SK-MEL-5 (cell line): ENCODE results near the gene RAB36. TPM values are rescaled to one million over a fixed set of nuclear protein-coding genes. Genes with fewer than 3 reads are reported as not detected.
"Not testable (repeated sequence)": the region's sequence is repeated elsewhere in the genome, so short reads cannot be mapped to it uniquely, and the experiment has no call there.

Source experiments
- DNase-seq: peaks from one replicate; pipeline ENCODE4 v3.0.0-alpha.2; 2016; ENCODE audit warnings: low read depth, low spot score
- in situ Hi-C: cut with HindIII; loops from 2 replicates; pipeline ENCODE4 v1.10.0; 2016; ENCODE audit warnings: low sequenced_read_pairs, high pct_unique_total_duplicates, low pct_unique_long_range_greater_than_20kb
- total RNA-seq: library from RNA; depleted of rRNA; stranded (reverse); fragments of >200 nt; shearing (Covaris generic); gene quantifications from 2 replicates; pipeline ENCODE4 v1.2.3, GENCODE V29; 2014

The RAB36 gene
- total RNA-seq, 1 experiment from 2014 or later: 0.37 TPM

- peak; percentile 78 for DNase-seq
- in situ Hi-C loops: no loop called here
These were observed 16.8 kb upstream of the RAB36 start for GRCh38 chr22:23128269-23129108.

- in situ Hi-C loops: no loop called here
- no peak for DNase-seq
These were observed 16.1 kb upstream of the RAB36 start for GRCh38 chr22:23129149-23129548.

GRCh38 chr22:23130697-23131096, 14.6 kb upstream of the RAB36 start:
- no peak for DNase-seq
- in situ Hi-C loops: no loop called here

- DNase-seq: no peak
- in situ Hi-C loops: no loop called here
These were observed 13.3 kb upstream of the RAB36 start for GRCh38 chr22:23131931-23132330.

- in situ Hi-C loops: no loop called here
- no peak for DNase-seq
These were observed 12.7 kb upstream of the RAB36 start for GRCh38 chr22:23132376-23133091.

GRCh38 chr22:23133922-23134321, 11.4 kb upstream of the RAB36 start:
- no peak for DNase-seq
- in situ Hi-C loops: no loop called here

GRCh38 chr22:23136991-23137390, 8.3 kb upstream of the RAB36 start:
- DNase-seq, in situ Hi-C loops: not testable (repeated sequence)

- in situ Hi-C loops: no loop called here
- DNase-seq: no peak
These were observed 7.8 kb upstream of the RAB36 start for GRCh38 chr22:23137468-23137867.

GRCh38 chr22:23137905-23138561, 7.2 kb upstream of the RAB36 start:
- DNase-seq: no peak
- in situ Hi-C loops: no loop called here

GRCh38 chr22:23138584-23139435, 6.5 kb upstream of the RAB36 start:
- DNase-seq: no peak
- in situ Hi-C loops: no loop called here

- in situ Hi-C loops: no loop called here
- DNase-seq: no peak
These were observed 4.9 kb upstream of the RAB36 start for GRCh38 chr22:23140385-23140784.

GRCh38 chr22:23142546-23143105, 2.7 kb upstream of the RAB36 start:
- in situ Hi-C loops: no loop called here

GRCh38 chr22:23143119-23143518, 2.2 kb upstream of the RAB36 start:
- DNase-seq: no peak
- in situ Hi-C loops: no loop called here

More at GRCh38 chr22:23142546-23143105, 2.7 kb upstream of the RAB36 start:
- no peak for DNase-seq

- in situ Hi-C loops: no loop called here
- DNase-seq: no peak
These were observed 845 bp upstream of the RAB36 start for GRCh38 chr22:23144432-23144831.

GRCh38 chr22:23145878-23146470, 697 bp downstream of the RAB36 start:
- DNase-seq: no peak
- in situ Hi-C loops: no loop called here

- DNase-seq: no peak
- in situ Hi-C loops: no loop called here
These were observed 1.4 kb downstream of the RAB36 start for GRCh38 chr22:23146478-23147205.
